Measurements from ENCODE around the gene PIK3IP1. TPM values are rescaled to one million over a fixed set of nuclear protein-coding genes. Genes with fewer than 3 reads are reported as not detected.

PIK3IP1 gene
- total and polyA plus RNA-seq, 2 donors from 2014 or later, result 21.4 to 42.7 TPM

- FAIRE-seq (no peak), DNase-seq (no peak)
- no peak overlapping the region for H3K27ac ChIP-seq (ENCODE audit: low read depth in 2 of 2, low read length in 2 of 2)
- no peaks in the 10 kb centered on the region for H3K9me3 ChIP-seq (ENCODE audit: control insufficient read depth in 2 of 3, insufficient read depth in 1 of 3, low read length in 3 of 3)
- peaks cover 8 to 22% (median 20%) of the 10 kb centered on the region in 3 donors for H3K4me1 ChIP-seq (ENCODE audit: control insufficient read depth in 2 of 3, insufficient read depth in 2 of 3, low read depth in 1 of 3, low read length in 3 of 3)
- H3K9ac ChIP-seq (ENCODE audit: low read length in 3 of 3), result no peak overlapping the region
- no peak for TF ChIP-seq CTCF (IDR thresholded peaks at IDR 0.05; ENCODE audit: borderline replicate concordance, extremely low read depth, insufficient read depth)
- intact Hi-C loops (cut with DNase I), result no loop called here
- H3K27me3 ChIP-seq (ENCODE audit: control insufficient read depth, insufficient read depth, low read length), result no peaks in the 10 kb centered on the region
- no peak overlapping the region for H3K4me3 ChIP-seq (ENCODE audit: low read length in 3 of 3)
- peaks cover under 1 to 23% (median 18%) of the 10 kb centered on the region in 3 donors for H3K36me3 ChIP-seq (ENCODE audit: control insufficient read depth in 2 of 3, insufficient read depth in 3 of 3, low read length in 3 of 3)
Measured at GRCh38 chr22:31268281-31268680, 24.0 kb downstream of the PIK3IP1 start.

- no peak for FAIRE-seq
- H3K27ac ChIP-seq (ENCODE audit: low read depth in 2 of 2, low read length in 2 of 2), result no peak overlapping the region
- H3K36me3 ChIP-seq (ENCODE audit: control insufficient read depth in 2 of 3, insufficient read depth in 3 of 3, low read length in 3 of 3), result peaks cover 2 to 41% (median 40%) of the 10 kb centered on the region in 3 donors
Measured at GRCh38 chr22:31263896-31264640, 28.2 kb downstream of the PIK3IP1 start.

GRCh38 chr22:31262312-31263133 lies 29.8 kb downstream of the PIK3IP1 start:
- FAIRE-seq (no peak), DNase-seq (peak in 3 of 5 donors; percentile 61 to 77 (median 71))
- Histone ChIP-seq H3K36me3 (ENCODE audit: control insufficient read depth in 2 of 3, insufficient read depth in 3 of 3, low read length in 3 of 3) (peaks cover 2 to 37% (median 36%) of the 10 kb centered on the region in 3 donors), H3K4me1 (ENCODE audit: control insufficient read depth in 2 of 3, insufficient read depth in 2 of 3, low read depth in 1 of 3, low read length in 3 of 3) (no peaks in the 10 kb centered on the region), H3K27ac (ENCODE audit: low read depth in 2 of 2, low read length in 2 of 2) (no peak overlapping the region), H3K9me3 (ENCODE audit: control insufficient read depth in 2 of 3, insufficient read depth in 1 of 3, low read length in 3 of 3) (no peaks in the 10 kb centered on the region), H3K27me3 (ENCODE audit: control insufficient read depth, insufficient read depth, low read length) (no peaks in the 10 kb centered on the region), H3K4me3 (ENCODE audit: low read length in 3 of 3) (no peak overlapping the region), H3K9ac (ENCODE audit: low read length in 3 of 3) (no peak overlapping the region)
- no peak for TF ChIP-seq CTCF (IDR thresholded peaks at IDR 0.05; ENCODE audit: borderline replicate concordance, extremely low read depth, insufficient read depth)
- intact Hi-C loops (cut with DNase I), result no loop called here

More at GRCh38 chr22:31263896-31264640, 28.2 kb downstream of the PIK3IP1 start:
- Histone ChIP-seq H3K9ac (ENCODE audit: low read length in 3 of 3) (no peak overlapping the region), H3K9me3 (ENCODE audit: control insufficient read depth in 2 of 3, insufficient read depth in 1 of 3, low read length in 3 of 3) (no peaks in the 10 kb centered on the region), H3K4me3 (ENCODE audit: low read length in 3 of 3) (no peak overlapping the region), H3K4me1 (ENCODE audit: control insufficient read depth in 2 of 3, insufficient read depth in 2 of 3, low read depth in 1 of 3, low read length in 3 of 3) (no peaks in the 10 kb centered on the region), H3K27me3 (ENCODE audit: control insufficient read depth, insufficient read depth, low read length) (no peaks in the 10 kb centered on the region)
- no peak for TF ChIP-seq CTCF (IDR thresholded peaks at IDR 0.05; ENCODE audit: borderline replicate concordance, extremely low read depth, insufficient read depth)
- intact Hi-C loops (cut with DNase I), result no loop called here
- no peak for DNase-seq
